ENCODE results near the gene ESPL1. TPM values are rescaled to one million over a fixed set of nuclear protein-coding genes. Genes with fewer than 3 reads are reported as not detected.
A peak's percentile ranks its signal among the peaks of the same experiment; 100 is the strongest.

The ESPL1 gene
- polyA plus RNA-seq, 3 donors: 0.79 TPM; not detected in 2

- DNase-seq: no peak
- peaks cover 5 to 16% (median 6%) of the 10 kb centered on the region in 3 donors for H3K27me3 Mint-ChIP-seq (ENCODE audit: low read depth in 3 of 3)
- intact Hi-C loops (cut with micrococcal nuclease): loop anchor here (5.0 to 10.0 kb wide), 3 partner anchors 33 to 285 kb away; partner anchors contain the start of genes AAAS (in 1 of the 2), NPFF (in 1 of the 2) and TARBP2 (in 1 of the 2)
- H3K4me3 ChIP-seq (replicated peaks in 1 of 3; ENCODE audit: low read depth in 2 of 3, low read length in 3 of 3): peak overlapping the region; percentile 44 to 97 (median 84)
- TF ChIP-seq CTCF (IDR thresholded peaks at IDR 0.05): no peak
- peak overlapping the region in 1 of 2 donors; percentile 82 for H3K27ac ChIP-seq (ENCODE audit: low read depth in 1 of 2, low read length in 2 of 2)
- H3K9ac ChIP-seq (ENCODE audit: insufficient read depth, low read length, poor library complexity, severe bottlenecking): peak overlapping the region; percentile 45
- peaks cover 23 to 24% of the 10 kb centered on the region in 2 donors for H3K36me3 Mint-ChIP-seq
- peaks cover 69 to 88% of the 10 kb centered on the region in 2 donors for H3K4me1 ChIP-seq (ENCODE audit: control insufficient read depth in 1 of 2, insufficient read depth in 2 of 2, low read length in 2 of 2)
- 14% methylated on average over 26 of the region's 27 CpGs for WGBS (ENCODE audit: insufficient coverage)
- H3K4me3 Mint-ChIP-seq: peak overlapping the region; percentile 91 to 98
- H3K9me3 Mint-ChIP-seq: peaks cover 5 to 9% (median 7%) of the 10 kb centered on the region in 7 donors
- H3K4me2 ChIP-seq (replicated peaks; ENCODE audit: extremely low read depth, low read length, poor library complexity, severe bottlenecking): peak overlapping the region; percentile 100
- H3K27ac Mint-ChIP-seq: peak overlapping the region; percentile 53 to 99 (median 85)
- H3K79me2 ChIP-seq (ENCODE audit: insufficient read depth, low read length): peaks cover 21% of the 10 kb centered on the region
- H4K20me1 ChIP-seq (ENCODE audit: insufficient read depth, low read length): no peaks in the 10 kb centered on the region
- H3K9me3 ChIP-seq (replicated peaks in 1 of 2; ENCODE audit: control insufficient read depth in 1 of 2, insufficient read depth in 1 of 2, low read length in 2 of 2): peaks cover 0 to 7% of the 10 kb centered on the region in 2 donors
- H3K4me1 Mint-ChIP-seq: peaks cover 81% of the 10 kb centered on the region
- no peaks in the 10 kb centered on the region for H3K27me3 ChIP-seq (ENCODE audit: control insufficient read depth in 2 of 2, insufficient read depth in 2 of 2, low read length in 2 of 2)
- peak overlapping the region; percentile 73 for H2AFZ ChIP-seq (ENCODE audit: insufficient read depth, low read depth, low read length, poor library complexity, severe bottlenecking)
- peaks cover 0 to 10% of the 10 kb centered on the region in 2 donors for H3K36me3 ChIP-seq (replicated peaks in 1 of 2; ENCODE audit: control insufficient read depth in 1 of 2, insufficient read depth in 2 of 2, low read length in 2 of 2)
Measured at GRCh38 chr12:53219292-53219955, 48.7 kb upstream of the ESPL1 start.

GRCh38 chr12:53219956-53220693, 48.0 kb upstream of the ESPL1 start:
- peaks cover 79% of the 10 kb centered on the region for H3K4me1 Mint-ChIP-seq
- Histone ChIP-seq H3K9ac (ENCODE audit: insufficient read depth, low read length, poor library complexity, severe bottlenecking) (peak overlapping the region; percentile 45), H3K4me3 (replicated peaks in 1 of 3; ENCODE audit: low read depth in 2 of 3, low read length in 3 of 3) (peak overlapping the region; percentile 44 to 97 (median 84)), H3K27ac (ENCODE audit: low read depth in 1 of 2, low read length in 2 of 2) (peak overlapping the region; percentile 48 to 82), H3K36me3 (replicated peaks in 1 of 2; ENCODE audit: control insufficient read depth in 1 of 2, insufficient read depth in 2 of 2, low read length in 2 of 2) (peaks cover 0 to 3% of the 10 kb centered on the region in 2 donors), H3K4me2 (replicated peaks; ENCODE audit: extremely low read depth, low read length, poor library complexity, severe bottlenecking) (peak overlapping the region; percentile 100), H3K79me2 (ENCODE audit: insufficient read depth, low read length) (peaks cover 21% of the 10 kb centered on the region), H4K20me1 (ENCODE audit: insufficient read depth, low read length) (no peaks in the 10 kb centered on the region), H2AFZ (ENCODE audit: insufficient read depth, low read depth, low read length, poor library complexity, severe bottlenecking) (peak overlapping the region; percentile 73), H3K27me3 (ENCODE audit: control insufficient read depth in 2 of 2, insufficient read depth in 2 of 2, low read length in 2 of 2) (no peaks in the 10 kb centered on the region), H3K4me1 (ENCODE audit: control insufficient read depth in 1 of 2, insufficient read depth in 2 of 2, low read length in 2 of 2) (peaks cover 69 to 85% of the 10 kb centered on the region in 2 donors), H3K9me3 (replicated peaks in 1 of 2; ENCODE audit: control insufficient read depth in 1 of 2, insufficient read depth in 1 of 2, low read length in 2 of 2) (peaks cover 0 to 7% of the 10 kb centered on the region in 2 donors)
- peak overlapping the region; percentile 88 to 100 (median 99) for H3K27ac Mint-ChIP-seq
- no peak for TF ChIP-seq CTCF (IDR thresholded peaks at IDR 0.05)
- intact Hi-C loops (cut with micrococcal nuclease): loop anchor here (2.0 to 10.0 kb wide), 5 partner anchors 32 to 285 kb away; partner anchors contain the start of genes AAAS (in 1 of the 2), ESPL1 (in 1 of the 2), MYG1 (in 1 of the 2) and NPFF (in 1 of the 2)
- peak; percentile 44 to 52 (median 48) for DNase-seq
- peak overlapping the region; percentile 91 to 98 for H3K4me3 Mint-ChIP-seq
- H3K9me3 Mint-ChIP-seq: peaks cover 5 to 9% (median 6%) of the 10 kb centered on the region in 7 donors
- H3K36me3 Mint-ChIP-seq: peaks cover 17% of the 10 kb centered on the region in 2 donors
- peaks cover 3 to 18% (median 7%) of the 10 kb centered on the region in 3 donors for H3K27me3 Mint-ChIP-seq (ENCODE audit: low read depth in 3 of 3)
- WGBS (ENCODE audit: insufficient coverage): under 1% methylated on average over 28 of the region's 53 CpGs
